ENCODE measurements around the gene NOC4L.

- TF ChIP-seq CTCF (IDR thresholded peaks at IDR 0.05): no peak
- TF ChIP-seq POLR2A (IDR thresholded peaks at IDR 0.05): no peak
Observed at GRCh38 chr12:132161036-132161781, 17.0 kb downstream of the NOC4L start.

Data from body of pancreas (tissue), 4 donors.